Motor neuron (in vitro differentiated cells): ENCODE results near the gene MTSS2. TPM values are rescaled to one million over a fixed set of nuclear protein-coding genes. Genes with fewer than 3 reads are reported as not detected.

Experiments used
- ATAC-seq, 8 experiments: fragments of 200-7000 bp; cut with Tn5 transposase; replicated peaks in 6 of 8; 2 replicates each; pipeline ENCODE4 v1.8.0; 2021; ENCODE audit warnings: mild to moderate bottlenecking in 8 of 8, moderate library complexity in 8 of 8
- H3K27ac ChIP-seq, 2 donors: fragments of 250-450 bp; sonication (Bioruptor Pico); 2 replicates each; pipeline ENCODE4 v1.9.0; 2021; ENCODE audit warnings: antibody characterized with exemption in 2 of 2, mild to moderate bottlenecking in 2 of 2, moderate library complexity in 1 of 2
- H3K4me1 ChIP-seq, 2 donors: fragments of 250-450 bp; sonication (Bioruptor Pico); replicated peaks in 1 of 2; 2 replicates each; pipeline ENCODE4 v1.6.1; 2021; ENCODE audit warnings: antibody characterized with exemption in 2 of 2, mild to moderate bottlenecking in 2 of 2, moderate library complexity in 1 of 2
- H3K4me3 ChIP-seq, 5 donors: fragments of 250-450 bp; sonication (Bioruptor Pico); 2 replicates each; pipeline ENCODE4 v1.9.0; 2021; ENCODE audit warnings: antibody characterized with exemption in 5 of 5, mild to moderate bottlenecking in 5 of 5, moderate library complexity in 4 of 5
- WGBS, 10 experiments: fragments of 450-650 bp; shearing (Covaris generic); methylation state at CpG; one replicate each; pipeline ENCODE4 v1.0.0; 2022; 5-methylcytosine and 5-hydroxymethylcytosine counted together
- in situ Hi-C, 9 experiments: fragments of 400-800 bp; cut with MboI; loops; one replicate each; pipeline ENCODE4 v1.15.0; 2021; ENCODE audit warnings: low sequenced_read_pairs in 9 of 9, low pct_unique_long_range_greater_than_20kb in 2 of 9; ENCODE audit not compliant: unreplicated experiment in 9 of 9
- total RNA-seq, 8 experiments: library from RNA; unstranded; fragments of 300-600 nt; gene quantifications; 2 replicates each; pipeline versions ENCODE4 v1.2.3 to v1.2.4, GENCODE V29; 2022

The MTSS2 gene
- total RNA-seq, 8 experiments from 2014 or later, result 11.7 to 109 (median 25.6) TPM

DNA sequence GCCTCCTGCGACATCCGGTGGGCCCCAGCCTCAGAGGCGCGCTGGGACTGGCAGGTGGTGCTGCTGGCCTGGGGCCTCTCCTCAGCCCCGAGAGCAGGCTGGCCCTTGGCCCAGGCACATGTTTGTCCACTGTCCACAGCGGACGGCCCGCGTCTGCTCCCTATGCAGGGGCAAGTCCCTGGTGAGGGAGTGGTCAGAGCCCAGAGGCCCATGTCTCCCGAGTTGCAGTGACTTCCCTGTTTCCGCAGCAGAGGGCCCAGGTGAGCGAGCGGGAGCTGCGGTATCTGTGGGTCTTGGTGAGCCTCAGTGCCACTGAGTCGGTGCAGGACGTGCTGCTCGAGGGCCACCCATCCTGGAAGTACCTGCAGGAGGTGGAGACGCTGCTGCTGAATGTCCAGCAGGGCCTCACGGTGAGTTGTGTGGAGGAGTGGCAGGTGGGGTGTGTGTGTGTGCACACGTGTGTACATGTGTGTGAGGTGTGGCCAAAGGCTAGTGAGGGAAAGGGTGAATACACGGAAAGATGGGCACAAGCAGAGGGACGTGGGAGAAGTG lies 29.1 kb downstream of the MTSS2 start:
- in situ Hi-C loops, result loop anchor here in 2 of 9 experiments (25.0 kb wide), 2 partner anchors 269 to 319 kb away; partner anchors contain the start of gene DDX19A (in 1 of the 2)
- Histone ChIP-seq H3K4me1 (peaks cover 0 to 4% of the 10 kb centered on the region in 2 donors), H3K4me3 (no peak overlapping the region), H3K27ac (no peak overlapping the region)
- ATAC-seq, result peak in 2 of 8 experiments; percentile 4 to 54
- 10 to 93% (median 71%) methylated on average over 2 to 6 of the region's 22 CpGs; no CpG with 5 or more reads in 4 of the 10 experiments for WGBS, 10 experiments

DNA sequence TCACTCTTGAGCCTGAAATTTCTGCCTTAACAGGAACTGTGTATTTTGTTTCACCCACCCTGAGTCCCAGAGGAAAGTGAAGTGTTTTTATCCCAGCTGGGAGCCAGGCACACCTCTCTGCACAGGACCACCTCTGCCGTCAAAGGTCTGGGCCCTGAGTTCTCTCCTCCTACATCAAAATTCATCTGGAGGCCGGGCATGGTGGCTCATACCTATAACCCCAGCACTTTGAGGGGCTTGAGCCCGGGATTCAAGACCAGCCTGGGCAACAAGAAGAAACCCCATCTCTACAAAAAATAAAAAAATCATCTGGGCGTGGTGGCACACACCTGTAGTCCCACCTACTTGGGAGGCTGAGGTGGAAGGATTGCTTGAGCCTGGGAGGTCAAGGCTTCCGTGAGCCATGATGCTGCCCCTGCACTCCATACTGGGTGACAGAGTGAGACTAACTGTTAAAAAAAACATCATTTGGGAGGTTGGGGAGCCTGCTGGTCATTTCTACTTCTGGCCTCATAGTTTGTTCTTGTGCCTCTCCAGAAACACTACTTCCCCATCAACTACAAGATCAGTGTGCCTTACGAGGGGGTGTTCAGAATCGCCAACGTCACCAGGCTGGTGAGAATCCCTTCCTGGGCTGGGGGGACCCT lies 29.7 kb downstream of the MTSS2 start:
- Histone ChIP-seq H3K27ac (no peak overlapping the region), H3K4me1 (peaks cover 0 to 4% of the 10 kb centered on the region in 2 donors), H3K4me3 (no peak overlapping the region)
- 58 to 100% (median 100%) methylated on average over 1 to 2 of the region's 8 CpGs; no CpG with 5 or more reads in 5 of the 10 experiments for WGBS, 10 experiments
- in situ Hi-C loops, result loop anchor here in 2 of 9 experiments (25.0 kb wide), 2 partner anchors 269 to 319 kb away; partner anchors contain the start of gene DDX19A (in 1 of the 2)
- ATAC-seq, result no peak

DNA sequence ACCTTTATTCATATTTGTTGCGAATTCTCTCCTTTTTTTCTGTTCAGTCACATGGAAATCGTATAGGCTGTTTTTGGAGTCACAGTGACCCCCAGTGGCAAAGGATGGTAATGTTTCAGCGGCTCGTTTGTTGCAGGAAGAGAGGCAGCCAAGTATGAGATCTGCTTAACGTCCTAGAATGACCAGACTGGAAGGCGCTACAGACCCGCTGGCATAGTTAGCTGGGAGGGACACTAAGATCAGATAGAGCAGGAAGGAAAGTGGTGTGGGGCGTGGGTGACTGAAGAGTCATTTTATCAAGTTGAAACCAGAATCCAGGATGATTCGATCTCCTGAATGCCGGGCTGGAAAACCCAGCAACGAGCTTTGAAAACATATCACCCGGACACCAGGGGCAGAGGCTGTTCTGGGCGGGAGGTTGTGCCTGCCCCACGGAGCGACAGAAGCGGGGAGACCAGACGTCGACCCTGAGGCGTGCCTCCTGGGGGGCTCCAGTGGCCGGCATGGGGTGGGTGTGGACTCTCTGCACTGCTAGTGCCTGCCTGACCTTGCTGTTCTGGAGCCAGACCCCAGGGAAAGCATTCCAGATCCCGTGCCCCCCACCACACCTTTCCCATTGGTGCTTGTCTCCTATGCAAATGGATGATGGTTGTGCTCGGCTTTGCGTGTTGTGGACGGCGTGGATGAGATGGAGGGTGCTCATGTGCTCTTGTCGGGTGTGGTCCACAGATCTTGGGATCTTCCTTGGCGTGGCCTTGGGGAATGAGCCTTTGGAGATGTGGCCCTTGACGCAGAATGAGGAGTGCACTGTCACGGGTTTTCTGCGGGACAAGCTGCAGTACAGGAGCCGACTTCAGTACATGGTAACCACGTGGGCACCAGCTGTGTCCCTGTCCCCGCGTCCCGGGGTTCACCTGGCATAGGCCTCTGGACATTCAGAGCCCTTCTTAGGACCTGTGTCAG lies 31.8 kb downstream of the MTSS2 start:
- in situ Hi-C loops, result loop anchor here in 2 of 9 experiments (25.0 kb wide), 2 partner anchors 267 to 317 kb away; partner anchors contain the start of gene DDX19A (in 1 of the 2)
- 0 to 42% (median 20%) methylated on average over 1 to 18 of the region's 35 CpGs for WGBS, 10 experiments
- H3K27ac ChIP-seq, result no peak overlapping the region
- H3K4me3 ChIP-seq, result no peak overlapping the region
- no peaks in the 10 kb centered on the region for H3K4me1 ChIP-seq
- ATAC-seq, result peak; percentile 69 to 85 (median 81)

DNA sequence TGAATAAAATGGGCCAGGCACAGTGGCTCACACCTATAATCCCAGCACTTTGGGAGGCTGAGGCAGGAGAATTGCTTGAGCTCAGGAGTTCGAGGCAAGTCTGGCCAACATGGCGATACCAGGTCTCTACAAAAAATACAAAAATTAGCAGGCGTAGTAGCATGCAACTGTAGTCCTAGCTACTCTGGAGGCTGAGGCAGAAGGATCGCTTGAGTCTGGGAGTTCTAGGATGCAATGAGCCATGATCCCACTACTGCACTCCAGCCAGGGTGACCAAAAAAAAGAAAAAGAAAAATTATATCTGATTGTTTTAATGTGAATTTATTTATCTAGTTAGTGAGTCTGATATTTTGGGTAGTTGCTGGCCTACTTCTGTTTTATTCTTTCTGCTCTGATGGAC lies 32.4 kb downstream of the MTSS2 start:
- Histone ChIP-seq H3K4me1 (no peaks in the 10 kb centered on the region), H3K27ac (no peak overlapping the region), H3K4me3 (no peak overlapping the region)
- in situ Hi-C loops, result loop anchor here in 2 of 9 experiments (25.0 kb wide), 2 partner anchors 266 to 316 kb away; partner anchors contain the start of gene DDX19A (in 1 of the 2)
- 50 to 100% (median 80%) methylated on average over 1 to 3 of the region's 4 CpGs; no CpG with 5 or more reads in 1 of the 10 experiments for WGBS, 10 experiments
- ATAC-seq, result peak in 6 of 8 experiments; percentile 2 to 32 (median 24)

GRCh38 chr16:70652322-70652721 lies 33.5 kb downstream of the MTSS2 start:
- WGBS, 10 experiments, result 40 to 100% (median 87%) methylated on average over 1 to 2 of the region's 2 CpGs; no CpG with 5 or more reads in 1 of the 10 experiments
- peaks cover 3 to 4% of the 10 kb centered on the region in 2 donors for H3K4me1 ChIP-seq
- H3K27ac ChIP-seq, result no peak overlapping the region
- ATAC-seq, result no peak
- no peak overlapping the region for H3K4me3 ChIP-seq
- in situ Hi-C loops, result loop anchor here in 2 of 9 experiments (25.0 kb wide), 2 partner anchors 265 to 315 kb away; partner anchors contain the start of gene DDX19A (in 1 of the 2)

DNA sequence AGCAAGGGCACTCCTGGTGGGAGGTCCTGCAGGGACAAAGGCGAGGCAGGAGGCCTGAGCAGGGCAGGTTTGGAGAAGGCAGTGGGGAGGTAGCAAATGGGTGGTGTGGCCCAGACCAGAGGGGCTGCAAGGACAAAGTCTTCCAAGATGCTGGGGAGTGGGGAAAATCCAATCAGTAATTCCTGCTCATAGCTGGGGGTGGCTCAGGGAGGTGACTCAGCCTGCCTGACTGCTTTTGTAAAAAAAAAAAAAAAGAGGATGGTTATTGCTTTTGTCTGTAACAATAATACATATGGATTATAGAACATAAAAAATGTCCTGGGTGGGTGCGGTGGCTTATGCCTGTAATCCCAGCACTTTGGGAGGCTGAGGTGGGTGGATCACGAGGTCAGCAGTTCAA lies 34.3 kb downstream of the MTSS2 start:
- Histone ChIP-seq H3K4me1 (peaks cover 11 to 12% of the 10 kb centered on the region in 2 donors), H3K27ac (no peak overlapping the region), H3K4me3 (no peak overlapping the region)
- in situ Hi-C loops, result loop anchor here in 2 of 9 experiments (25.0 kb wide), 2 partner anchors 264 to 314 kb away; partner anchors contain the start of gene DDX19A (in 1 of the 2)
- no peak for ATAC-seq
- whole genome bisulfite sequencing, 10 experiments, result 33 to 100% (median 85%) methylated on average over 1 to 3 of the region's 3 CpGs; no CpG with 5 or more reads in 3 of the 10 experiments

DNA sequence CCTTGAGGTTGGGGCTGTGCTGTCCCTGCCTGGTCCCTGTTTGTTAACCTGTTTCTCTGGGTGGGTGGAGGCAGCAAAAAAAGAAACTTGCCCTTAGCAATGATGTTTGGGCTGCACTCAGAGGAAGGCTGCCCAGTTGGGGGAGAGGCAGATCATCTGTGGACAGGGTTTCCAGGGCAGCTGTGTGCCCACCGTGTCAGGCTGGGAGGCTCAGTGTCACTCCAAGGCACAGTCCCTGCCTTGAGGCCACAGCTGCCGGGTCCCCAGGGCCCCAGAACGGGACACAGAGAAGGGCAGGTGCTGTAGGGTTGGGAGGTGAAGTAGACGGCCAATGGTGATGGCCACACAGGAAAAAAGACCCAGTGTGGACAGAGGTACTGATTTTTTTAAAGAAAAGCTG lies 35.6 kb downstream of the MTSS2 start:
- Histone ChIP-seq H3K4me3 (no peak overlapping the region), H3K27ac (no peak overlapping the region), H3K4me1 (peaks cover 14 to 16% of the 10 kb centered on the region in 2 donors)
- ATAC-seq, result no peak
- in situ Hi-C loops, result loop anchor here in 2 of 9 experiments (25.0 kb wide), 2 partner anchors 263 to 313 kb away; partner anchors contain the start of gene DDX19A (in 1 of the 2)
- WGBS, 10 experiments, result 40 to 54% methylated on average over 1 to 3 of the region's 4 CpGs; no CpG with 5 or more reads in 8 of the 10 experiments

GRCh38 chr16:70649300-70649699 lies 36.6 kb downstream of the MTSS2 start:
- Histone ChIP-seq H3K4me3 (no peak overlapping the region), H3K27ac (no peak overlapping the region), H3K4me1 (peaks cover 14 to 16% of the 10 kb centered on the region in 2 donors)
- peak in 2 of 8 experiments; percentile 8 to 16 for ATAC-seq
- in situ Hi-C loops, result loop anchor here in 1 of 9 experiments (25.0 kb wide), 1 partner anchor 287 kb away; no protein-coding TSS in a partner anchor
- 0 to 100% (median 72%) methylated on average over 1 to 5 of the region's 7 CpGs; no CpG with 5 or more reads in 2 of the 10 experiments for WGBS, 10 experiments

- no peak for ATAC-seq
- Histone ChIP-seq H3K4me1 (peaks cover 14 to 16% of the 10 kb centered on the region in 2 donors), H3K27ac (no peak overlapping the region), H3K4me3 (no peak overlapping the region)
- in situ Hi-C loops, result loop anchor here in 1 of 9 experiments (25.0 kb wide), 1 partner anchor 286 kb away; no protein-coding TSS in a partner anchor
- 60 to 100% methylated on average over 1 of the region's 6 CpGs; no CpG with 5 or more reads in 8 of the 10 experiments for whole genome bisulfite sequencing, 10 experiments
Measured at GRCh38 chr16:70648606-70649005, 37.2 kb downstream of the MTSS2 start.

GRCh38 chr16:70647441-70648359 lies 38.2 kb downstream of the MTSS2 start:
- WGBS, 10 experiments, result 64 to 100% (median 90%) methylated on average over 1 to 6 of the region's 15 CpGs; no CpG with 5 or more reads in 1 of the 10 experiments
- Histone ChIP-seq H3K4me3 (no peak overlapping the region), H3K27ac (no peak overlapping the region), H3K4me1 (peaks cover 14 to 16% of the 10 kb centered on the region in 2 donors)
- peak in 1 of 8 experiments; percentile 37 for ATAC-seq
- in situ Hi-C loops, result loop anchor here in 1 of 9 experiments (25.0 kb wide), 1 partner anchor 285 kb away; no protein-coding TSS in a partner anchor
